Measurements from ENCODE around the gene CCDC85A.

GRCh38 chr2:56315376-56315775 is 131.6 kb downstream of the CCDC85A start:
- TF ChIP-seq CEBPB (IDR thresholded peaks at IDR 0.05) (no peak), ZBTB7A (IDR thresholded peaks at IDR 0.05; ENCODE audit: low read depth) (no peak), REST (IDR thresholded peaks at IDR 0.05; ENCODE audit: low read depth) (no peak), TAF1 (IDR thresholded peaks at IDR 0.05; ENCODE audit: low read depth) (no peak), EGR1 (IDR thresholded peaks at IDR 0.05) (no peak), EP300 (IDR thresholded peaks at IDR 0.05; ENCODE audit: borderline replicate concordance) (no peak), RAD21 (IDR thresholded peaks at IDR 0.05; ENCODE audit: low read depth) (no peak), CREB1 (IDR thresholded peaks at IDR 0.05; ENCODE audit: low read depth) (no peak)

Measured in Ishikawa (cell line).